Inflammatory macrophage treated with lipopolysaccharide for 1 hour (primary cell): ENCODE results near the gene SLC16A11.
"Not testable (repeated sequence)": the region's sequence is repeated elsewhere in the genome, so short reads cannot be mapped to it uniquely, and the experiment has no call there.

Source experiments
- DNase-seq, 2 donors: peaks; one replicate each; pipeline ENCODE4 v3.0.0-alpha.2; 2020 to 2022

SLC16A11 gene

DNA sequence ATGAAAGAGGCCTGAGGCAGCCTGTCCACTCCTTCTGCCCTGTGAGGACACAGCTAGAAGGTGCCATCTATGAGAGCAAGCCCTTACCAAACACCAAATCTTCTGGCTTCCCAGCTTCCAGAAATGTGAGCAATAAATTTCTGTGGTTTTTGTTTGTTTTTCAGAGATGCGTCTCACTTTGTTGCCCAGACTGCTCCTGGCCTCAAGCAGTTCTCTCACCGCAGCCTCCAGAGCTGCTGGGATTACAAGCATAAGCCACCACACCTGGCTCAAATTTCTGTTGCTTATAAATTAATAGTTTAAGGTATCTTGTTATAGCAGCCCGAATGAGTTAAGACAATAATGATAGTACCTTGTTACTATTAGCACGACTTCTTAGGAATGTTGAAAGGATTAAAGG is 12.5 kb upstream of the SLC16A11 start:
- no peak for DNase-seq

- not testable (repeated sequence) for DNase-seq
Measured at GRCh38 chr17:7050583-7050982, 6.7 kb upstream of the SLC16A11 start.

DNA sequence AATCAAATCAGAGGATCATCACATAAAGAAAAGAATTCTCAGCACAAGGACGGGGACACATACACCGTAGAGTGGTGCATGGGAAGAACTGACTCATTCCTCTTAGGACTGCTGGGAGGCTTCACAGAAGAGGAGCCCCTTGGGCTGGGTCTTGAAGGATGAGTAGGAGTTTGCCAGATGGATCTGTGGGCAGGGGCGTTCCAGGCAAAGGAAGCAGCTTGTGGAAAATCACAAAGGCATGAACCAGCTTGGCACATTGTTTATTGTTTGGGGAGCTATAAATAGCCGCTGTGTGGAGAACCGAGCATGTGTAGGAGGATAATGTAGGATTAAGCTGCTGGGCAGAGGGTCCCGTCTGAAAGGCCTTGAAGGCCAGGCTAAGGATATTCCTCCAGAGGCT is 5.1 kb upstream of the SLC16A11 start:
- DNase-seq, result no peak

GRCh38 chr17:7047566-7047965 is 3.7 kb upstream of the SLC16A11 start:
- no peak for DNase-seq

- DNase-seq, result not testable (repeated sequence)
Measured at GRCh38 chr17:7046725-7047397, 3.0 kb upstream of the SLC16A11 start.

- no peak for DNase-seq
Measured at GRCh38 chr17:7046127-7046724, 2.3 kb upstream of the SLC16A11 start.

DNA sequence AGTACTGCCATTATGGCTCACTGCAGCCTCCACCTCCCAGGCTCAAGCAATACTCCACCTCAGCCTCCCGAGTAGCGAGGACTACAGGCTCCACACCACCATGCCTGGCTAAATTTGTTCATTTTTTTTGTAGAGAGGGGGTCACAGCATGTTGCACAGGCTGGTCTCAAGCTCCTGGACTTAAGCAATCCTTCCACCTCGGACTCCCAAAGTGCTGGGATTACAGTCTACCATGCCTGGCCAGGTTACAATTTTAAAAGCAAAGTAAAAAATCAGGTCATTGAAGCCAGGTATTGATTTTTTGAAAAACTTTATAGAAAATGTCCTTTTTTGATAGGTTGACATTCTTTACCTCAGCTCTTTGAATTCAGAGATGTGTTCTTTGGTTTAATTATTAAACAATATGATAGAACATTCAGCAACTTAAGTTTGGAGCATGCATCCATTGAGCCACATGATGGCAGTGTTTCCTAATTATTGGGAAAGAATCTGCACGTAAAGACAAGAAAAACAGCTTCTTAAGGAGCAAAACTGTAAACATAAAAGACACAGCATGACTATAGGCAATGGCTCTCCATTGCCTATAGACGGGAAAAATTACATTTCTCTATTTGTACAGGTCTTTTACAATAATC is 1.7 kb upstream of the SLC16A11 start:
- peak; percentile 56 to 91 for DNase-seq

- no peak for DNase-seq
Measured at GRCh38 chr17:7043182-7043496, 753 bp downstream of the SLC16A11 start.

- no peak for DNase-seq
Measured at GRCh38 chr17:7042501-7043181, 1.3 kb downstream of the SLC16A11 start.

- no peak for DNase-seq
Measured at GRCh38 chr17:7041607-7042500, 2.0 kb downstream of the SLC16A11 start.

DNA sequence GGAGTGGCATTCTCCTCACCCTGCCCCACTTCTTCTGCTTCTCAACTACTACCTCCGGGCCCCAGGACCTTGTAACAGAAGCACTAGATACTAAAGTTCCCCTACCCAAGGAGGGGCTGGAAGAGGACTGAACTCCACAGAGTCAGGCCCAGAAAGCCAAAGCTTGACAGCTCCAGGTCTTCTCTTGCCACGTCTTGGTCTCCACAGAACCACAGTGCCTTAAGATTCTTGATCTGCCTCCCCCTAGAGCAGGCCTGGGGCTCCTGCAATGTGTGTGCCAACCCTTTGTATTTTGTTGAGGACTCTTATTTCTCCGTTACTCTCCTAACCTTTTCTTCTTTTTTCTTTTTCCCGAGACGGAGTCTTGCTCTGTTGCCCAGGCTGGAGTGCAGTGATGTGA is 4.1 kb downstream of the SLC16A11 start:
- no peak for DNase-seq

DNA sequence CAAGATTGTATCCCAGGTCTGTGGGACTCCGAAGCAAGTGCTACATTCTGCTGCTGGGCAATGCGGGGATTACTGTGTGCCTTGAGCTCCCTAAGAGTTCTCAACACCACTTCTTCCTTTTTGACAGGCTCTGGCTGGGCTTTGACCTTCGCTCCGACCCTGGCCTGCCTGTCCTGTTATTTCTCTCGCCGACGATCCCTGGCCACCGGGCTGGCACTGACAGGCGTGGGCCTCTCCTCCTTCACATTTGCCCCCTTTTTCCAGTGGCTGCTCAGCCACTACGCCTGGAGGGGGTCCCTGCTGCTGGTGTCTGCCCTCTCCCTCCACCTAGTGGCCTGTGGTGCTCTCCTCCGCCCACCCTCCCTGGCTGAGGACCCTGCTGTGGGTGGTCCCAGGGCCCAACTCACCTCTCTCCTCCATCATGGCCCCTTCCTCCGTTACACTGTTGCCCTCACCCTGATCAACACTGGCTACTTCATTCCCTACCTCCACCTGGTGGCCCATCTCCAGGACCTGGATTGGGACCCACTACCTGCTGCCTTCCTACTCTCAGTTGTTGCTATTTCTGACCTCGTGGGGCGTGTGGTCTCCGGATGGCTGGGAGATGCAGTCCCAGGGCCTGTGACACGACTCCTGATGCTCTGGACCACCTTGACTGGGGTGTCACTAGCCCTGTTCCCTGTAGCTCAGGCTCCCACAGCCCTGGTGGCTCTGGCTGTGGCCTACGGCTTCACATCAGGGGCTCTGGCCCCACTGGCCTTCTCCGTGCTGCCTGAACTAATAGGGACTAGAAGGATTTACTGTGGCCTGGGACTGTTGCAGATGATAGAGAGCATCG is 5.6 kb downstream of the SLC16A11 start:
- DNase-seq, result no peak

DNA sequence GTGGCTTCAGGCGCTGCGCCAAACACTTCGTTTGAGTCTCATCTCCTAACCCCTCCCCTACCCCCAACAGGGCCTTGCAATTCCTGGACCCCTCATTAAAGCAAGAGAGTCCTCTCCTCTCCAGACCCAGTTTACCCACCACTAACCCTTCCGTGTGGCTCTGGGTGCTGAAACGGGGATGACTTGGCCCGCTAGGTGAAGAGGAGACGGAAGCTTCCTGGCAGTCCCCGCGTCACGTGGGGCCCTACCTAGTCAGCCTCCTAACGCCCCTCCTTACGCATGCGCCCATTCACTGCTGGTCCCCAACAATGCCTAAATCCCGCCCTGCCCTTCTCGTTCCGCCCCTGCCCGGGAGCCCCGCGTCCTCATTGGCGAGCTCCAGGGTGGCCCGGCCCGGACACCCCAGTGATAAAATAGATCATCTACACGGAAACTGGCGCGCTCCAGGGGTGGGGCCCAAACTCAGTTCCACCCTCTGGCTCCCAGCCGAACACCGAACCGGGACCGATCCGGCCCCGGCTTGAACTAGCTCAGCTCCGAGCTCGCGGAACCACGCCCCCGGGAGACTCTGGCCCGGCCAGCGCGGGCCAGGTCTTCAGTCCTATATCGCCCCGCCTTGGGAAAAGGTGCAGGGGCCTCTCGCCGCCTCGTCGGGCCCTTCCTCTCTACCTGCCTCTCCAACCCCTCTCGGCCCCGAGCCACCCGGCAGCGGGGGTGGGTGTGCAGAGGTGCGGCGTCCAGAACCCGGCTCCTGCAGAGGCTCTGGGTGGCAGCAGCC is 8.1 kb downstream of the SLC16A11 start, which contains the start of gene SLC16A13:
TSS of gene SLC16A13 (plus strand) at position 425 of the 778 bp plus-strand sequence. CDS start 368 bp downstream, outside the sequence.
- peak; percentile 96 to 97 for DNase-seq

GRCh38 chr17:7034955-7035590 is 8.8 kb downstream of the SLC16A11 start:
- DNase-seq, result no peak

- DNase-seq, result peak in 1 of 2 donors; percentile 63
Measured at GRCh38 chr17:7029659-7030058, 14.2 kb downstream of the SLC16A11 start.

DNA sequence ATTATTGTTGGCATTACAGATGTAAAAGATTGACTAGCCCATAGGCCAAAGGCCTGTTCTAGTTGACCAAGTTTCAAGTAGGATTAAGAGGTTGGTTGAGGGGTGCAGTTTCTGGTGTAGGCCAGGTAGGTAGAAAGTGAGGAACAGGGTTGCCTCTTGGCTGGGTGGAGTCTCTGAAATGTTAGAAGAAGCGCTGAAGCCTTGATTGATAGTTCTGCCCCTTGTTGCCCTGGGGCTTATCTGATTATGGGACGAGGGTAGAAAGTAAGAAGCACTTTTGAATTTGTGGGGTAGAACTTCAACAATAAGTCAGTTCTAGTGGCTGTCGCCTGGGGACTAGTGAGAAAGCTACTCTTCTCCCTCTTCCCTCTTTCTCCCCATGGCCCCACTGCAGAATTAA is 14.8 kb downstream of the SLC16A11 start:
- no peak for DNase-seq

DNA sequence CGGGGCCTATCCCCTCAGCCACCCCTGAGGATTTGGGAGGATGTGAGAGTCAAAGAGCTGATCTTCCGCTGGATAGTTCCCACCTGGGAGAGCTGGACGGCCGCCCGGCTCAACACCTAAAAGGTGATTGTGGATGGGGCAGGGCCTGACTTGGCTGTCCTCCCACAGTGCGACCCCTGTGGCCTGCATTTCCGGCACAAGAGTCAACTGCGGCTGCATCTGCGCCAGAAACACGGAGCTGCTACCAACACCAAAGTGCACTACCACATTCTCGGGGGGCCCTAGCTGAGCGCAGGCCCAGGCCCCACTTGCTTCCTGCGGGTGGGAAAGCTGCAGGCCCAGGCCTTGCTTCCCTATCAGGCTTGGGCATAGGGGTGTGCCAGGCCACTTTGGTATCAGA is 16.6 kb downstream of the SLC16A11 start:
- DNase-seq, result no peak

DNA sequence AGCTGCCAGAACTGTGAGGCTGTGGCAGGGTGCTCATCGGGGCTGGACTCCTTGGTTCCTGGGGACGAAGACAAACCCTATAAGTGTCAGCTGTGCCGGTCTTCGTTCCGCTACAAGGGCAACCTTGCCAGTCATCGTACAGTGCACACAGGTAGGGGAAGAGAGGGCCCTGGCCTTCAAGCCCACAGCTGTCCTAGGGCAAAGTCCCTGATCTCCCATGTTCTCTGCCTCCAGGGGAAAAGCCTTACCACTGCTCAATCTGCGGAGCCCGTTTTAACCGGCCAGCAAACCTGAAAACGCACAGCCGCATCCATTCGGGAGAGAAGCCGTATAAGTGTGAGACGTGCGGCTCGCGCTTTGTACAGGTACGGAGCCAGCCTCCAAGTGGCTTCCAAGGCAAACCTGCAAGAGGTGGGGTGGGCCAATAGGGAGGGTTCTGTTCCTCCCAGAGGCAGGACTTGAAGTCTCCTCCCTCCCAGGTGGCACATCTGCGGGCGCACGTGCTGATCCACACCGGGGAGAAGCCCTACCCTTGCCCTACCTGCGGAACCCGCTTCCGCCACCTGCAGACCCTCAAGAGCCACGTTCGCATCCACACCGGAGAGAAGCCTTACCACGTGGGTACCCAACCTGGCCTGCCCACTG is 17.3 kb downstream of the SLC16A11 start:
- no peak for DNase-seq

DNA sequence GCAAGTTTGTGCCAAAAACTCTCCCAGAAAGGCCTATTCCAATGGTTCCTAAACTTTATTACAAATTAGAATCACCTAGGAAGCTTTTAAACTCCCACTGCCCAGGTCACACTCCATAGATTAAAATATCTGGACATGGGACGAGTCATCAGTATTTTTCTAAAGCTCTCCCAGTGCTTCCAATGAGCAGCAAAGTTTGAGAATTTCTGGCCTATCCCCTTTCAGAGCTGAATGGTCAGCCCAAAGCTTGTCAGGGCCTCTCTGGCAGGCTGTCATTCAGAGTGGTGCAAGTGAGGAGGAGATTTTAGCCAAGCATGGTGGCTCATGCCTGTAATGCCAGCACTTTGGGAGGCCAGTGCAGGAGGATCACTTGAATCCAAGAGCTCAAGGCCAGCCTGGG is 18.6 kb downstream of the SLC16A11 start:
- DNase-seq, result no peak

- no peak for DNase-seq
Measured at GRCh38 chr17:7024402-7024785, 19.5 kb downstream of the SLC16A11 start.
